H1 (cell line): ENCODE data around the gene SUGT1. TPM values are rescaled to one million over a fixed set of nuclear protein-coding genes. Genes with fewer than 3 reads are reported as not detected.

ENCODE experiments used
- CTCF ChIA-PET: fragments of 300-600 bp; sonication (Branson Sonifier 250); formaldehyde crosslinking; loops from one replicate; lab custom pipeline; 2021; ENCODE audit not compliant: partially characterized antibody; lab: Charles Lee
- POLR2A ChIA-PET: fragments of 300-600 bp; sonication (Branson Sonifier 250); formaldehyde crosslinking; loops from one replicate; lab custom pipeline; 2021; ENCODE audit warnings: inconsistent platforms; ENCODE audit not compliant: partially characterized antibody; lab: Charles Lee
- DNase-seq, 2 experiments: peaks; one replicate each; pipeline versions ENCODE4 v3.0.0 to v3.0.0-alpha.2; 2010 to 2022; ENCODE audit warnings: low spot score in 2 of 2, low read depth in 1 of 2, mixed read lengths in 1 of 2
- FAIRE-seq: peaks from 2 replicates; lab custom pipeline; 2011; peaks lifted over from hg19 to GRCh38; lab: Jason Lieb, UNC
- H2AFZ ChIP-seq: 2 replicates; pipeline ENCODE4 v1.8.1; 2012; ENCODE audit warnings: low read length, inconsistent platforms
- H2AK5ac ChIP-seq: 2 replicates; pipeline ENCODE4 v1.6.1; 2013; ENCODE audit warnings: low read depth, low read length
- H2BK120ac ChIP-seq: replicated peaks from 2 replicates; pipeline ENCODE3; 2013; ENCODE audit warnings: low read depth, low read length, inconsistent platforms
- H2BK12ac ChIP-seq: 2 replicates; pipeline ENCODE4 v1.6.1; 2013; ENCODE audit warnings: low read depth, low read length
- H2BK15ac ChIP-seq: 2 replicates; pipeline ENCODE4 v1.6.1; 2013; ENCODE audit warnings: low read length
- H2BK20ac ChIP-seq: 2 replicates; pipeline ENCODE4 v1.6.1; 2013; ENCODE audit warnings: low read length
- H2BK5ac ChIP-seq: 2 replicates; pipeline ENCODE4 v1.6.1; 2013; ENCODE audit warnings: low read depth, low read length
- H3K14ac ChIP-seq: 2 replicates; pipeline ENCODE4 v1.6.1; 2013; ENCODE audit warnings: inconsistent platforms; ENCODE audit not compliant: insufficient read length
- H3K18ac ChIP-seq: 2 replicates; pipeline ENCODE4 v1.6.1; 2013; ENCODE audit warnings: low read length; ENCODE audit errors: extremely low read depth
- H3K23ac ChIP-seq: 2 replicates; pipeline ENCODE4 v1.6.1; 2013; ENCODE audit warnings: inconsistent platforms; ENCODE audit not compliant: insufficient read length
- H3K23me2 ChIP-seq: 2 replicates; pipeline ENCODE4 v1.6.1; 2013; ENCODE audit warnings: low read depth, low read length
- H3K27ac ChIP-seq: 2 replicates; pipeline ENCODE4 v1.6.1; 2011; ENCODE audit warnings: low read depth, low read length, inconsistent platforms
- H3K27me3 ChIP-seq, 4 experiments: replicated peaks in 1 of 4; 1 replicate in 1 of 4; 2 replicates in 3 of 4; pipeline versions ENCODE4 v1.6.1 to v1.8.1; 2011 to 2013; ENCODE audit warnings: low read length in 3 of 4, mild to moderate bottlenecking in 3 of 4, inconsistent platforms in 2 of 4, mixed read lengths in 2 of 4, moderate library complexity in 1 of 4; ENCODE audit not compliant: control insufficient read depth in 3 of 4, insufficient read depth in 3 of 4; ENCODE audit errors: extremely low read depth in 1 of 4
- H3K36me3 ChIP-seq, 4 experiments: 2 replicates each; pipeline versions ENCODE4 v1.6.1 to v1.8.1; 2011 to 2013; ENCODE audit warnings: mild to moderate bottlenecking in 4 of 4, low read length in 3 of 4, moderate library complexity in 2 of 4, control low read depth in 1 of 4, inconsistent platforms in 1 of 4; ENCODE audit not compliant: insufficient read depth in 4 of 4, control insufficient read depth in 2 of 4
- H3K4ac ChIP-seq: replicated peaks from 2 replicates; pipeline ENCODE3; 2013; ENCODE audit warnings: low read length, low read depth, mixed read lengths, inconsistent platforms; ENCODE audit not compliant: insufficient read length
- H3K4me1 ChIP-seq, 4 experiments: replicated peaks in 1 of 4; 1 replicate in 1 of 4; 2 replicates in 3 of 4; pipeline versions ENCODE4 v1.6.1 to v1.8.1; 2011 to 2013; ENCODE audit warnings: low read length in 3 of 4, inconsistent platforms in 2 of 4, mixed read lengths in 1 of 4; ENCODE audit not compliant: insufficient read depth in 4 of 4, control insufficient read depth in 3 of 4
- H3K4me2 ChIP-seq, 2 experiments: 2 replicates each; pipeline versions ENCODE4 v1.6.1 to v1.8.1; 2011 to 2013; ENCODE audit warnings: low read depth in 2 of 2, low read length in 2 of 2, control low read depth in 1 of 2, inconsistent platforms in 1 of 2, mild to moderate bottlenecking in 1 of 2; ENCODE audit not compliant: insufficient read depth in 1 of 2
- H3K4me3 ChIP-seq, 4 experiments: fragments of 200-600, 300-600 bp in 1 of 4; sonication (generic), shearing (Covaris generic), sonication (Bioruptor Twin) in 1 of 4; 2 replicates each; pipeline versions ENCODE4 v1.5.1 to v1.8.1; 2011 to 2016; ENCODE audit warnings: low read length in 4 of 4, low read depth in 3 of 4, control low read depth in 2 of 4, inconsistent platforms in 2 of 4, mild to moderate bottlenecking in 2 of 4, mixed read lengths in 1 of 4, moderate library complexity in 1 of 4; ENCODE audit not compliant: insufficient read depth in 2 of 4; ENCODE audit errors: extremely low read depth in 1 of 4
- H3K56ac ChIP-seq: replicated peaks from 2 replicates; pipeline ENCODE3; 2013; ENCODE audit warnings: low read depth, mild to moderate bottlenecking, mixed read lengths, low read length, inconsistent platforms; ENCODE audit not compliant: insufficient read length
- H3K79me1 ChIP-seq: 2 replicates; pipeline ENCODE4 v1.6.1; 2013; ENCODE audit warnings: low read depth, low read length, control low read depth
- H3K79me2 ChIP-seq, 2 experiments: 2 replicates each; pipeline versions ENCODE4 v1.6.1 to v1.8.1; 2012 to 2013; ENCODE audit warnings: low read length in 2 of 2, mild to moderate bottlenecking in 2 of 2, inconsistent platforms in 1 of 2; ENCODE audit not compliant: insufficient read depth in 2 of 2, control insufficient read depth in 1 of 2
- H3K9ac ChIP-seq, 4 experiments: replicated peaks in 1 of 4; 1 replicate in 1 of 4; 2 replicates in 3 of 4; pipeline versions ENCODE4 v1.6.1 to v1.8.1; 2011 to 2013; ENCODE audit warnings: low read depth in 3 of 4, low read length in 3 of 4, control low read depth in 2 of 4, mild to moderate bottlenecking in 2 of 4, moderate library complexity in 2 of 4, inconsistent platforms in 1 of 4; ENCODE audit errors: extremely low read depth in 1 of 4
- H3K9me3 ChIP-seq, 2 experiments: 2 replicates each; pipeline versions ENCODE4 v1.6.1 to v1.8.1; 2012 to 2013; ENCODE audit warnings: mild to moderate bottlenecking in 2 of 2, moderate library complexity in 2 of 2, control low read depth in 1 of 2, inconsistent platforms in 1 of 2, low read depth in 1 of 2, low read length in 1 of 2, mixed read lengths in 1 of 2; ENCODE audit not compliant: insufficient read depth in 2 of 2
- H4K20me1 ChIP-seq, 2 experiments: replicated peaks in 1 of 2; 2 replicates each; pipeline versions ENCODE3 to v1.8.1; 2011 to 2013; ENCODE audit warnings: inconsistent platforms in 2 of 2, low read length in 2 of 2, mild to moderate bottlenecking in 1 of 2; ENCODE audit not compliant: insufficient read depth in 2 of 2, control insufficient read depth in 1 of 2
- H4K5ac ChIP-seq: 2 replicates; pipeline ENCODE4 v1.6.1; 2013; ENCODE audit warnings: low read length, low read depth, mixed read lengths, inconsistent platforms; ENCODE audit not compliant: insufficient read length
- H4K8ac ChIP-seq: 2 replicates; pipeline ENCODE4 v1.8.0; 2013; ENCODE audit warnings: mild to moderate bottlenecking, moderate library complexity, low read length, inconsistent platforms; ENCODE audit not compliant: insufficient read depth; ENCODE audit errors: extremely low read depth
- H4K91ac ChIP-seq: replicated peaks from 2 replicates; pipeline ENCODE3; 2013; ENCODE audit warnings: low read length, mixed read lengths, inconsistent platforms; ENCODE audit not compliant: insufficient read length
- CREB1 ChIP-seq: IDR thresholded peaks from 2 replicates; pipeline ENCODE4 v1.6.1; 2012; ENCODE audit warnings: inconsistent platforms
- ZNF274 ChIP-seq: IDR thresholded peaks from 2 replicates; pipeline ENCODE4 v1.7.0; 2012; ENCODE audit warnings: low read length, borderline replicate concordance; ENCODE audit errors: extremely low read depth
- WGBS, 2 experiments: shearing (Covaris generic) in 1 of 2; methylation state at CpG; one replicate each; pipeline versions ENCODE4 v1.1.6 to v1.1.7; 2013 to 2015; ENCODE audit warnings: low lambda C conversion rate in 2 of 2, mixed read lengths in 2 of 2, inconsistent platforms in 1 of 2, low coverage in 1 of 2, missing lambda C conversion rate in 1 of 2; ENCODE audit not compliant: insufficient replicate concordance in 2 of 2, insufficient coverage in 1 of 2, insufficient read length in 1 of 2; ENCODE audit errors: extremely low coverage in 1 of 2, missing lambda C conversion rate in 1 of 2; 5-methylcytosine and 5-hydroxymethylcytosine counted together
- polyA plus RNA-seq, 7 experiments: library from polyadenylated mRNA; depleted of rRNA in 3 of 7; stranded (reverse) in 5 of 7; unstranded in 2 of 7; fragments of >200 nt in 5 of 7; fragments of 200-250 nt in 2 of 7; gene quantifications; 1 replicate in 5 of 7; 2 replicates in 1 of 7; 4 replicates in 1 of 7; pipeline versions ENCODE4 v1.2.1 to v1.2.3, GENCODE V29; 2011 to 2013; ENCODE audit warnings: missing spikeins in 2 of 7, mixed read lengths in 2 of 7
- total RNA-seq: library from RNA; stranded (reverse); fragmentation: NEBNext Ultra II Directional; extraction: Animal tissue kit (Norgen Biotek cat#: 25700); gene quantifications from 2 replicates; pipeline ENCODE4 v1.2.1, GENCODE V29; 2021

SUGT1 gene
- total and polyA plus RNA-seq, 2 of the 8 experiments (the other 6 are each of a cell fraction or from before 2014, with no cell fraction given), result 21.0 to 99.4 TPM

DNA sequence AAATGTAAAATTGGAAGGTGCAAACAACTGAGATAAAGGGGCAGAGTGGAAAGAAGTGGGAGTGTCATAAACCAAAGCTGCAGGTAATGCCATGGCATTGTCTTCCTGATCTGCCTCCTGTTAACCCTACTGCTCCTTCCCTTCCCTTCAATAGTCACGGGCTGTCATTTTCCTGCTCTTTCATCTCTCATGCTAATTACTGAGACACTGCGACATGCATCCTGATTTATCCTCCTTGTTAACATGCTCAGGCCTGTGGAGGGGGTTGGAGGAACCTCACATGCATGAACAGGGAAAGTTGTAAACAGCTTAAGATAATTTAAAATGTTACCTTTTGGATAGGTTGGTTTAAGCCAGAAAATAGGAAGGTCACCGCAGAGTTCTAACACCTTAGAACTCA, 59.7 kb downstream of the SUGT1 start:
- no peak overlapping the region for H3K56ac ChIP-seq
- H2BK20ac ChIP-seq, result no peak overlapping the region
- H2BK120ac ChIP-seq, result no peak overlapping the region
- H3K36me3 ChIP-seq, result peaks cover 0 to 43% (median 7%) of the 10 kb centered on the region in 4 experiments; a peak in 7 of 8 replicates
- no peaks in the 10 kb centered on the region; a peak in 1 of 4 replicates for H3K9me3 ChIP-seq
- ChIA-PET CTCF (interaction anchor here (0.8 to 4.3 kb wide), 10 partner anchors 10 to 138 kb away, joined by 3 to 25 read pairs (median 6); partner anchors contain the start of gene CNMD), POLR2A (interaction anchor here (0.8 to 5.1 kb wide), 7 partner anchors 9 to 114 kb away, joined by 3 to 28 read pairs (median 4); partner anchors contain the start of genes CNMD and SUGT1)
- no peaks in the 10 kb centered on the region for H3K79me2 ChIP-seq
- H2BK5ac ChIP-seq, result no peak overlapping the region
- no peak overlapping the region for H2AK5ac ChIP-seq
- FAIRE-seq (no peak), DNase-seq (no peak)
- H3K4me2 ChIP-seq, result no peak overlapping the region
- H3K4ac ChIP-seq, result no peak overlapping the region
- H3K23me2 ChIP-seq, result no peaks in the 10 kb centered on the region
- H3K79me1 ChIP-seq, result no peaks in the 10 kb centered on the region
- H3K9ac ChIP-seq, result no peak overlapping the region
- no peak overlapping the region for H2BK15ac ChIP-seq
- no peak overlapping the region for H2AFZ ChIP-seq
- H3K18ac ChIP-seq, result no peak overlapping the region
- H3K14ac ChIP-seq, result no peak overlapping the region
- H3K27me3 ChIP-seq, result no peaks in the 10 kb centered on the region
- no peak overlapping the region for H3K23ac ChIP-seq
- no peak overlapping the region for H3K27ac ChIP-seq
- WGBS, 2 experiments, result 74% methylated on average over 3 of the region's 3 CpGs; no CpG with 5 or more reads in 1 of the 2 experiments
- H4K8ac ChIP-seq, result no peak overlapping the region
- TF ChIP-seq CREB1, result no peak
- TF ChIP-seq ZNF274, result no peak
- no peak overlapping the region for H4K91ac ChIP-seq
- H4K20me1 ChIP-seq, result no peaks in the 10 kb centered on the region
- H3K4me3 ChIP-seq, result no peak overlapping the region
- H2BK12ac ChIP-seq, result no peak overlapping the region
- H4K5ac ChIP-seq, result no peak overlapping the region
- H3K4me1 ChIP-seq, result peaks cover 0 to 4% (median 3%) of the 10 kb centered on the region in 4 experiments; a peak in 3 of 7 replicates
